OCI-LY3 (cell line): ENCODE results near the gene MAP2K6.

ENCODE experiments used
- H2AFZ ChIP-seq: fragments of 200-600, 300-600 bp; shearing (Covaris generic); 2 replicates; pipeline ENCODE4 v1.6.0; 2014; ENCODE audit warnings: antibody characterized with exemption, low read depth, low read length
- H3K27ac ChIP-seq: fragments of 200-600, 300-600 bp; sonication (generic); 2 replicates; pipeline ENCODE4 v1.5.1; 2014; ENCODE audit warnings: mild to moderate bottlenecking, low read length, moderate library complexity, mixed read lengths
- H3K27me3 ChIP-seq: fragments of 200-600, 300-600 bp; sonication (generic); 2 replicates; pipeline ENCODE4 v1.6.1; 2014; ENCODE audit warnings: low read depth, low read length, mixed read lengths
- H3K36me3 ChIP-seq: fragments of 200-600, 300-600 bp; sonication (generic); replicated peaks from 2 replicates; pipeline ENCODE3; 2014; ENCODE audit warnings: low read depth, low read length, mixed read lengths
- H3K4me1 ChIP-seq: fragments of 300-600, 200-600 bp; sonication (generic); 2 replicates; pipeline ENCODE4 v1.6.1; 2014; ENCODE audit warnings: low read length, mixed read lengths
- H3K4me2 ChIP-seq: fragments of 200-600, 300-600 bp; sonication (generic); 2 replicates; pipeline ENCODE4 v1.6.1; 2014; ENCODE audit warnings: low read length, mixed read lengths
- H3K4me3 ChIP-seq: fragments of 300-600, 200-600 bp; sonication (generic); 2 replicates; pipeline ENCODE4 v1.5.1; 2014; ENCODE audit warnings: antibody characterized with exemption, mild to moderate bottlenecking, low read length, moderate library complexity
- H3K79me2 ChIP-seq: fragments of 300-600, 200-600 bp; shearing (Covaris generic); 2 replicates; pipeline ENCODE4 v1.6.1; 2014; ENCODE audit warnings: mild to moderate bottlenecking, low read length, mixed read lengths
- H3K9ac ChIP-seq: fragments of 300-600, 200-600 bp; shearing (Covaris generic); 2 replicates; pipeline ENCODE4 v1.6.0; 2014; ENCODE audit warnings: mild to moderate bottlenecking, low read length, moderate library complexity
- H3K9me3 ChIP-seq: fragments of 200-600, 300-600 bp; shearing (Covaris generic); 2 replicates; pipeline ENCODE4 v1.6.1; 2014; ENCODE audit warnings: low read length, mixed read lengths; ENCODE audit not compliant: insufficient read depth
- H4K20me1 ChIP-seq: fragments of 200-600, 300-600 bp; sonication (generic); 2 replicates; pipeline ENCODE4 v1.6.1; 2016; ENCODE audit warnings: low read length, mixed read lengths; ENCODE audit not compliant: insufficient read depth
- EZH2phosphoT487 ChIP-seq: fragments of 200-600 bp; shearing (Covaris generic); IDR thresholded peaks from 2 replicates; pipeline ENCODE4 v1.6.1; 2018; ENCODE audit warnings: antibody characterized with exemption, mixed run types, low read depth
- TF ChIP-seq, protein P1 (sequence below): fragments of 200-600, 300-600 bp; sonication (generic); IDR thresholded peaks from 2 replicates; pipeline ENCODE4 v1.5.1; 2014; ENCODE audit warnings: antibody characterized with exemption, low read length, low read depth

Gene MAP2K6

DNA sequence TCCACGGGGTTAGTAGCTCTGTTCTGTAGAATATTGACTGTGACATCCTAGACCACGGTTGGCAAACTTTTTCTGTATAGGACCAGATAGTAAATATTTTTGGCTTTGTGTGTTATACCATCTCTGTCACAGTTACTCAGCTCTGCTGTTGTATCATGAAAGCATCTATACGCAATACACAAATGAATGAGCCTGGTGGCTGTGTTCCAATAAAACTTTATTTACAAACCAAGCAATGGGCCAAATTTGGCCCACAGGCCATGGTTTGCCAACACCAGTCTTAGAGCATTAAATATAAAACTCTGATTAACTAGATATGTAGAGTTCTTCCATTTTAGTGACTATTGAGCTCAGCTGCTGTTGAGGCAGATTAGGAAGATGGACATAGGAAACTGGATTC is 132.7 kb downstream of the MAP2K6 start:
- Histone ChIP-seq H3K27me3 (no peaks in the 10 kb centered on the region), H3K4me2 (peak overlapping the region; percentile 57), H4K20me1 (no peaks in the 10 kb centered on the region), H3K9ac (peak overlapping the region; percentile 29; the same call in 1 of the 2 replicates), H3K4me3 (peak overlapping the region; percentile 33; the same call in 1 of the 2 replicates), H3K79me2 (no peaks in the 10 kb centered on the region), H2AFZ (no peak overlapping the region), H3K36me3 (peaks cover 8% of the 10 kb centered on the region), H3K9me3 (no peaks in the 10 kb centered on the region), H3K27ac (peak overlapping the region; percentile 89), H3K4me1 (peaks cover 54% of the 10 kb centered on the region)
- no peak for TF ChIP-seq EZH2phosphoT487
- TF ChIP-seq, protein P1, sequence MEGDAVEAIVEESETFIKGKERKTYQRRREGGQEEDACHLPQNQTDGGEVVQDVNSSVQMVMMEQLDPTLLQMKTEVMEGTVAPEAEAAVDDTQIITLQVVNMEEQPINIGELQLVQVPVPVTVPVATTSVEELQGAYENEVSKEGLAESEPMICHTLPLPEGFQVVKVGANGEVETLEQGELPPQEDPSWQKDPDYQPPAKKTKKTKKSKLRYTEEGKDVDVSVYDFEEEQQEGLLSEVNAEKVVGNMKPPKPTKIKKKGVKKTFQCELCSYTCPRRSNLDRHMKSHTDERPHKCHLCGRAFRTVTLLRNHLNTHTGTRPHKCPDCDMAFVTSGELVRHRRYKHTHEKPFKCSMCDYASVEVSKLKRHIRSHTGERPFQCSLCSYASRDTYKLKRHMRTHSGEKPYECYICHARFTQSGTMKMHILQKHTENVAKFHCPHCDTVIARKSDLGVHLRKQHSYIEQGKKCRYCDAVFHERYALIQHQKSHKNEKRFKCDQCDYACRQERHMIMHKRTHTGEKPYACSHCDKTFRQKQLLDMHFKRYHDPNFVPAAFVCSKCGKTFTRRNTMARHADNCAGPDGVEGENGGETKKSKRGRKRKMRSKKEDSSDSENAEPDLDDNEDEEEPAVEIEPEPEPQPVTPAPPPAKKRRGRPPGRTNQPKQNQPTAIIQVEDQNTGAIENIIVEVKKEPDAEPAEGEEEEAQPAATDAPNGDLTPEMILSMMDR: no peak

DNA sequence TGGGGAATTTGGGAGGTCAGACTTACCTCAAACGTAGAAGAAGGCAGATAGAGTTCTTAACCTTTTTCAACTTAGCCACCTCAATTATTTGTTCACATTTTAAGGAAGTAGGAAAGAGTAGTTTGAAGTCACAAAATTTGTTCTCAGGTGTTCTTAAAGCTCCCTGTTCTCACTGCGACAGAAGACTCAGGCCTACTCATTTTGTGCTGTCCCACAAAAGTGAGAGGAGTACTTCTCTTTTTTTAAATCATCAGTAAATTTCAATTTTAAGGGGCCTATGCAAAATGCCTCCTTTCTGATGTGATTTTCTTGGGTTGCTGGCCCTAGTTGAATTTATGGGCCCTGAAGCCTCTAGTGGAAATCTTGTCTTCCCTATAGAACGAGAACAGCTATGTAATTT is 133.4 kb downstream of the MAP2K6 start:
- Histone ChIP-seq H3K9me3 (peaks cover 5% of the 10 kb centered on the region), H4K20me1 (no peaks in the 10 kb centered on the region), H3K4me3 (peak overlapping the region; percentile 33), H3K27ac (peak overlapping the region; percentile 89), H3K36me3 (peaks cover 11% of the 10 kb centered on the region), H3K9ac (peak overlapping the region; percentile 35; the same call in 1 of the 2 replicates), H3K4me2 (peak overlapping the region; percentile 57), H2AFZ (no peak overlapping the region), H3K79me2 (no peaks in the 10 kb centered on the region), H3K4me1 (peaks cover 62% of the 10 kb centered on the region), H3K27me3 (no peaks in the 10 kb centered on the region)
- no peak for TF ChIP-seq EZH2phosphoT487
- TF ChIP-seq, protein P1: no peak

DNA sequence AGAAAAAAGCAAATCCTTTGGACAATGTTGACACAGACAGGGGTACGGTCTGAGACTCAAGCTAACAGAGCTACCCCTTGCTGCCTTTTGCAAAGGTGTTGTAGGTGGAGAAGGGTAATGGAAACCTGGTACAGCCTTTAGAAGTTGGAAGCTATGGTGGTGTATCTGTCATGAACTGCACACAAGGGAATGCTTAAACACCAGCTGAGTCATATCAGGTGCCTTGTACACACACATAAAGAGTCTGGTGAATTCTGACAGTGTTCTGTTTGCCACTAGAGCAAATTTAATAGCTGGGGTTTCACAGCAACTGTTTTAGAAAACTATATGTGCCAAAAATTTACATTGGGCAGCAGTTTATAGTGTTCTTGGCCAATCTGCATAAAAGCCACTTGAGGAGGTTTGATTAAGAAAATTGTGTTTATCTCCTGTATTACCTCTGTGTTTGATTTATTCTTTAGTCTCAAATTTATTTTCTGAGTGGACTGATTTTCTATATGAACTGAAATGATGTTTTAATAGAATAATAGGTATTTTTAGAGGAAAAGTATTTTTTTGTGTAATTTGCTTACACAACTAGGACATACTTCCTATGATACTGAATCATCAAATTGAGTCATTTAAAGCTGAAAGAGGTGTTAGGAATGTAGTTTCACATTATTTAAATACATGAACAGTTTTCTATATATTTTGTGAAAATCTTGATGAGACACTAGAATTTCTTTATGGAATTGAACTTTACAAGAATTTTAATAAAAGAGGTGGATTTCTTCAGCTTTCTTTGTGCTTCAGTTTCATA is 136.9 kb downstream of the MAP2K6 start:
- Histone ChIP-seq H3K27ac (0 out of 2 replicates have a peak overlapping the region, but pooled peaks have one; percentile 12), H3K9me3 (peaks cover 15% of the 10 kb centered on the region), H3K4me1 (peaks cover 68% of the 10 kb centered on the region), H3K79me2 (no peaks in the 10 kb centered on the region), H3K9ac (no peak overlapping the region), H3K27me3 (no peaks in the 10 kb centered on the region), H3K4me3 (no peak overlapping the region), H4K20me1 (no peaks in the 10 kb centered on the region), H3K4me2 (0 out of 2 replicates have a peak overlapping the region, but pooled peaks have one; percentile 4), H3K36me3 (peaks cover 23% of the 10 kb centered on the region), H2AFZ (no peak overlapping the region)
- TF ChIP-seq, protein P1: no peak
- no peak for TF ChIP-seq EZH2phosphoT487

GRCh38 chr17:69552986-69553667 is 138.6 kb downstream of the MAP2K6 start:
- H3K27ac ChIP-seq: peak overlapping the region; percentile 40; the same call in 1 of the 2 replicates
- H3K27me3 ChIP-seq: no peaks in the 10 kb centered on the region
- no peaks in the 10 kb centered on the region for H4K20me1 ChIP-seq
- peaks cover 23% of the 10 kb centered on the region for H3K36me3 ChIP-seq
- no peak overlapping the region for H2AFZ ChIP-seq
- peaks cover 55% of the 10 kb centered on the region for H3K4me1 ChIP-seq
- peaks cover 15% of the 10 kb centered on the region for H3K9me3 ChIP-seq
- no peak overlapping the region for H3K4me2 ChIP-seq
- H3K4me3 ChIP-seq: no peak overlapping the region
- no peaks in the 10 kb centered on the region for H3K79me2 ChIP-seq
- no peak overlapping the region for H3K9ac ChIP-seq
- TF ChIP-seq EZH2phosphoT487: no peak
- TF ChIP-seq, protein P1: no peak
